Parathyroid adenoma (tissue), 2 donors: Measurements from ENCODE around the gene HDAC9.

ENCODE experiments used
- H2AFZ ChIP-seq: fragments of 300-600 bp; sonication (generic); one replicate; pipeline ENCODE4 v1.7.0; 2017; ENCODE audit warnings: antibody characterized with exemption, mild to moderate bottlenecking
- H3K27ac ChIP-seq: fragments of 300-600 bp; sonication (generic); one replicate; pipeline ENCODE4 v1.7.0; 2017
- H3K27me3 ChIP-seq: fragments of 300-600 bp; sonication (generic); one replicate; pipeline ENCODE4 v1.7.0; 2017; ENCODE audit warnings: low read length; ENCODE audit not compliant: control insufficient read depth, insufficient read depth
- H3K36me3 ChIP-seq: fragments of 300-600 bp; sonication (generic); one replicate; pipeline ENCODE4 v1.7.0; 2017; ENCODE audit warnings: low read length; ENCODE audit not compliant: control insufficient read depth, insufficient read depth
- H3K4me1 ChIP-seq: fragments of 300-600 bp; sonication (generic); one replicate; pipeline ENCODE4 v1.7.0; 2017; ENCODE audit warnings: control low read depth
- H3K4me2 ChIP-seq: fragments of 300-600 bp; sonication (generic); one replicate; pipeline ENCODE4 v1.7.0; 2017; ENCODE audit warnings: low read length
- H3K4me3 ChIP-seq: fragments of 300-600 bp; sonication (generic); one replicate; pipeline ENCODE4 v1.7.0; 2017; ENCODE audit warnings: low read depth, low read length
- H3K79me2 ChIP-seq: fragments of 300-600 bp; sonication (generic); one replicate; pipeline ENCODE4 v1.7.0; 2017; ENCODE audit warnings: control low read depth
- H3K9ac ChIP-seq: fragments of 300-600 bp; sonication (generic); one replicate; pipeline ENCODE4 v1.7.0; 2017; ENCODE audit warnings: mild to moderate bottlenecking
- H3K9me3 ChIP-seq: fragments of 300-600 bp; sonication (generic); one replicate; pipeline ENCODE4 v1.7.0; 2017; ENCODE audit warnings: low read length; ENCODE audit not compliant: control insufficient read depth
- CTCF ChIP-seq: fragments of 300-600 bp; sonication (generic); IDR thresholded peaks from one replicate; pipeline ENCODE4 v1.7.0; 2017; ENCODE audit warnings: antibody characterized with exemption, mild to moderate bottlenecking
- donor health status: primary hyperparathyroidism.

Gene HDAC9

GRCh38 chr7:18671176-18671575 is 175.6 kb downstream of the HDAC9 start:
- no peak overlapping the region for H3K4me3 ChIP-seq
- no peaks in the 10 kb centered on the region for H3K9me3 ChIP-seq
- no peak for TF ChIP-seq CTCF
- no peaks in the 10 kb centered on the region for H3K79me2 ChIP-seq
- no peak overlapping the region for H3K4me2 ChIP-seq
- no peaks in the 10 kb centered on the region for H3K36me3 ChIP-seq
- no peaks in the 10 kb centered on the region for H3K27me3 ChIP-seq
- H3K4me1 ChIP-seq = no peaks in the 10 kb centered on the region
- no peak overlapping the region for H2AFZ ChIP-seq
- H3K9ac ChIP-seq = no peak overlapping the region
- no peak overlapping the region for H3K27ac ChIP-seq

GRCh38 chr7:18675579-18675978 is 180.0 kb downstream of the HDAC9 start:
- Histone ChIP-seq H3K36me3 (no peaks in the 10 kb centered on the region), H2AFZ (no peak overlapping the region), H3K4me1 (no peaks in the 10 kb centered on the region), H3K79me2 (no peaks in the 10 kb centered on the region), H3K27ac (no peak overlapping the region), H3K4me3 (no peak overlapping the region), H3K4me2 (no peak overlapping the region), H3K27me3 (no peaks in the 10 kb centered on the region), H3K9me3 (no peaks in the 10 kb centered on the region), H3K9ac (no peak overlapping the region)
- no peak for TF ChIP-seq CTCF

GRCh38 chr7:18679261-18679660 is 183.7 kb downstream of the HDAC9 start:
- H3K4me3 ChIP-seq = no peak overlapping the region
- H3K27ac ChIP-seq = no peak overlapping the region
- H3K4me2 ChIP-seq = no peak overlapping the region
- no peak overlapping the region for H2AFZ ChIP-seq
- TF ChIP-seq CTCF = no peak
- no peaks in the 10 kb centered on the region for H3K36me3 ChIP-seq
- H3K4me1 ChIP-seq = no peaks in the 10 kb centered on the region
- H3K27me3 ChIP-seq = no peaks in the 10 kb centered on the region
- H3K79me2 ChIP-seq = no peaks in the 10 kb centered on the region
- H3K9ac ChIP-seq = no peak overlapping the region
- no peaks in the 10 kb centered on the region for H3K9me3 ChIP-seq

- H3K4me2 ChIP-seq = no peak overlapping the region
- H3K36me3 ChIP-seq = no peaks in the 10 kb centered on the region
- H3K79me2 ChIP-seq = no peaks in the 10 kb centered on the region
- no peak for TF ChIP-seq CTCF
- no peaks in the 10 kb centered on the region for H3K9me3 ChIP-seq
- H2AFZ ChIP-seq = no peak overlapping the region
- H3K4me3 ChIP-seq = no peak overlapping the region
- no peaks in the 10 kb centered on the region for H3K4me1 ChIP-seq
- H3K27ac ChIP-seq = no peak overlapping the region
- no peak overlapping the region for H3K9ac ChIP-seq
- H3K27me3 ChIP-seq = no peaks in the 10 kb centered on the region
Observed at GRCh38 chr7:18680576-18680975, 185.0 kb downstream of the HDAC9 start.

- Histone ChIP-seq H3K9ac (no peak overlapping the region), H3K27ac (no peak overlapping the region), H3K27me3 (no peaks in the 10 kb centered on the region), H3K9me3 (no peaks in the 10 kb centered on the region), H3K36me3 (no peaks in the 10 kb centered on the region), H3K4me1 (no peaks in the 10 kb centered on the region), H3K79me2 (no peaks in the 10 kb centered on the region), H2AFZ (no peak overlapping the region), H3K4me2 (no peak overlapping the region), H3K4me3 (no peak overlapping the region)
- TF ChIP-seq CTCF = no peak
Observed at GRCh38 chr7:18684916-18685315, 189.4 kb downstream of the HDAC9 start.
